ENCODE measurements around the gene FLRT2.

Gene FLRT2

GRCh38 chr14:85604714-85605113 is 74.8 kb downstream of the FLRT2 start:
- Histone ChIP-seq H3K79me2 (ENCODE audit: insufficient read depth, low read length) (no peaks in the 10 kb centered on the region), H3K27ac (ENCODE audit: low read depth, low read length, poor library complexity, severe bottlenecking) (no peak overlapping the region), H3F3A (ENCODE audit: insufficient read depth, low read length) (no peaks in the 10 kb centered on the region), H3K4me3 (ENCODE audit: low read depth, low read length, poor library complexity, severe bottlenecking) (no peak overlapping the region), H3K27me3 (ENCODE audit: insufficient read depth, low read length) (no peaks in the 10 kb centered on the region), H3K9me2 (ENCODE audit: low read depth, low read length) (no peaks in the 10 kb centered on the region), H2AFZ (ENCODE audit: low read length) (no peak overlapping the region), H3K36me3 (ENCODE audit: insufficient read depth, low read length) (no peaks in the 10 kb centered on the region), H4K20me1 (ENCODE audit: insufficient read depth, low read length) (no peaks in the 10 kb centered on the region), H3K9ac (ENCODE audit: low read length) (no peak overlapping the region), H3K4me2 (ENCODE audit: low read length) (no peak overlapping the region), H3K9me3 (ENCODE audit: low read length) (no peaks in the 10 kb centered on the region), H3K4me1 (ENCODE audit: insufficient read depth, low read length, severe bottlenecking) (no peaks in the 10 kb centered on the region)
- no peak for TF ChIP-seq EZH2 (IDR thresholded peaks at IDR 0.05; ENCODE audit: borderline replicate concordance, low read length)
- TF ChIP-seq, protein P1, sequence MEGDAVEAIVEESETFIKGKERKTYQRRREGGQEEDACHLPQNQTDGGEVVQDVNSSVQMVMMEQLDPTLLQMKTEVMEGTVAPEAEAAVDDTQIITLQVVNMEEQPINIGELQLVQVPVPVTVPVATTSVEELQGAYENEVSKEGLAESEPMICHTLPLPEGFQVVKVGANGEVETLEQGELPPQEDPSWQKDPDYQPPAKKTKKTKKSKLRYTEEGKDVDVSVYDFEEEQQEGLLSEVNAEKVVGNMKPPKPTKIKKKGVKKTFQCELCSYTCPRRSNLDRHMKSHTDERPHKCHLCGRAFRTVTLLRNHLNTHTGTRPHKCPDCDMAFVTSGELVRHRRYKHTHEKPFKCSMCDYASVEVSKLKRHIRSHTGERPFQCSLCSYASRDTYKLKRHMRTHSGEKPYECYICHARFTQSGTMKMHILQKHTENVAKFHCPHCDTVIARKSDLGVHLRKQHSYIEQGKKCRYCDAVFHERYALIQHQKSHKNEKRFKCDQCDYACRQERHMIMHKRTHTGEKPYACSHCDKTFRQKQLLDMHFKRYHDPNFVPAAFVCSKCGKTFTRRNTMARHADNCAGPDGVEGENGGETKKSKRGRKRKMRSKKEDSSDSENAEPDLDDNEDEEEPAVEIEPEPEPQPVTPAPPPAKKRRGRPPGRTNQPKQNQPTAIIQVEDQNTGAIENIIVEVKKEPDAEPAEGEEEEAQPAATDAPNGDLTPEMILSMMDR (IDR thresholded peaks at IDR 0.05; ENCODE audit: low read length): no peak

DNA sequence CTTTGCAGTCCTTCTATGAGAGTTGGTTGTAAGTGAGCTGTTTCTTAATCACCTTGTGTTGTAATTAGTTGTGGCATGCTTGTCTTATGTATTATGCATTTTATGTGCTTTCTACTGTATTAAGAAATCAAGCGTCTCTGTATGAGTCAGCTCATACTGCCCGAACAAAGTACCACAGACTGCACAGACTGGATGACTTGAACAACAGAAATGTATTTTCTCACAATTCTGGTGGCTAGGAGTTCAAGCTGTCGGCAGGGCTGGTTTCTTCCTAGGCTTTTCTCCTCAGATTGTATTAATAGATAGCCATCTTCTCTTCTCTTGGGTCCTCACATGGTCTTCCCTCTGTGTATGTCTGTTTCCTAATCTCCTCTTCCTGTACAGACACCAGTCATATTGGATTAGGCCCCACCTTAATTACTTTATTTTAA is 77.7 kb downstream of the FLRT2 start:
- no peaks in the 10 kb centered on the region for H3K36me3 ChIP-seq (ENCODE audit: insufficient read depth, low read length)
- H3K4me2 ChIP-seq (ENCODE audit: low read length): no peak overlapping the region
- no peak overlapping the region for H3K9ac ChIP-seq (ENCODE audit: low read length)
- no peaks in the 10 kb centered on the region for H3K9me2 ChIP-seq (ENCODE audit: low read depth, low read length)
- H4K20me1 ChIP-seq (ENCODE audit: insufficient read depth, low read length): no peaks in the 10 kb centered on the region
- no peaks in the 10 kb centered on the region for H3K27me3 ChIP-seq (ENCODE audit: insufficient read depth, low read length)
- TF ChIP-seq, protein P1 (IDR thresholded peaks at IDR 0.05; ENCODE audit: low read length): no peak
- no peak for TF ChIP-seq EZH2 (IDR thresholded peaks at IDR 0.05; ENCODE audit: borderline replicate concordance, low read length)
- no peak overlapping the region for H3K4me3 ChIP-seq (ENCODE audit: low read depth, low read length, poor library complexity, severe bottlenecking)
- H2AFZ ChIP-seq (ENCODE audit: low read length): no peak overlapping the region
- H3K79me2 ChIP-seq (ENCODE audit: insufficient read depth, low read length): no peaks in the 10 kb centered on the region
- no peaks in the 10 kb centered on the region for H3F3A ChIP-seq (ENCODE audit: insufficient read depth, low read length)
- H3K27ac ChIP-seq (ENCODE audit: low read depth, low read length, poor library complexity, severe bottlenecking): no peak overlapping the region
- H3K9me3 ChIP-seq (ENCODE audit: low read length): no peaks in the 10 kb centered on the region
- no peaks in the 10 kb centered on the region for H3K4me1 ChIP-seq (ENCODE audit: insufficient read depth, low read length, severe bottlenecking)

DNA sequence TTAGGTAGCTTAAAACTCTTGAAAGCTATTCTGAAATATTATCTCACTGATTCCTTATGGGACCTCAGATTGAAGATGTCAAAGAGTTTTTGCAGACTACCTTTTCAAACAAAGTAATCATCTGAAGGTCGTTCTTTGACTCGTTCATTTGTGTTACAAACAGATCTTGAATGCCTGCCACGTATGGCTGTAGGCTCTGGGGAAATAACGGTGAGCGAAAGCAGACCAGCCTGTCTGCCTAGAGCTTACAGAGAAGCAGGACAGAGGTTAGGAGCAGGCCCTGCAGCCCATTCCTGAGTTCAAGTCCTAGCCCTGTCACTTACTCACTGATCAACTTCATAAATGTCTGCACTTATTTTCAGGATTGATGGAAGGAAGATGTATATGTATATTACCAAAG is 83.6 kb downstream of the FLRT2 start:
- no peaks in the 10 kb centered on the region for H3K4me1 ChIP-seq (ENCODE audit: insufficient read depth, low read length, severe bottlenecking)

More for the DNA sequence above, 83.6 kb downstream of the FLRT2 start:
- no peak overlapping the region for H3K27ac ChIP-seq (ENCODE audit: low read depth, low read length, poor library complexity, severe bottlenecking)
- H4K20me1 ChIP-seq (ENCODE audit: insufficient read depth, low read length): no peaks in the 10 kb centered on the region
- no peaks in the 10 kb centered on the region for H3K36me3 ChIP-seq (ENCODE audit: insufficient read depth, low read length)
- no peaks in the 10 kb centered on the region for H3F3A ChIP-seq (ENCODE audit: insufficient read depth, low read length)
- no peaks in the 10 kb centered on the region for H3K27me3 ChIP-seq (ENCODE audit: insufficient read depth, low read length)
- no peak overlapping the region for H2AFZ ChIP-seq (ENCODE audit: low read length)
- TF ChIP-seq EZH2 (IDR thresholded peaks at IDR 0.05; ENCODE audit: borderline replicate concordance, low read length): no peak
- TF ChIP-seq, protein P1 (IDR thresholded peaks at IDR 0.05; ENCODE audit: low read length): no peak
- no peak overlapping the region for H3K4me3 ChIP-seq (ENCODE audit: low read depth, low read length, poor library complexity, severe bottlenecking)
- H3K79me2 ChIP-seq (ENCODE audit: insufficient read depth, low read length): no peaks in the 10 kb centered on the region
- no peaks in the 10 kb centered on the region for H3K9me2 ChIP-seq (ENCODE audit: low read depth, low read length)
- H3K9ac ChIP-seq (ENCODE audit: low read length): no peak overlapping the region
- no peaks in the 10 kb centered on the region for H3K9me3 ChIP-seq (ENCODE audit: low read length)
- no peak overlapping the region for H3K4me2 ChIP-seq (ENCODE audit: low read length)
